Measurements from ENCODE around the gene OSBPL5.

Gene OSBPL5

GRCh38 chr11:3160252-3161031, 4.7 kb downstream of the OSBPL5 start:
- Histone ChIP-seq H4K20me1 (ENCODE audit: control insufficient read depth, insufficient read depth, low read depth, low read length) (no peaks in the 10 kb centered on the region), H3K36me3 (ENCODE audit: control insufficient read depth, low read length) (no peaks in the 10 kb centered on the region), H3K9me2 (replicated peaks; ENCODE audit: control insufficient read depth, low read length) (no peaks in the 10 kb centered on the region), H3K4me1 (ENCODE audit: control insufficient read depth, low read length) (peaks cover 8% of the 10 kb centered on the region), H3K4me2 (ENCODE audit: low read length) (no peak overlapping the region), H3K27me3 (ENCODE audit: control insufficient read depth, low read length) (no peaks in the 10 kb centered on the region), H3K4me3 (ENCODE audit: low read length) (no peak overlapping the region), H3K27ac (ENCODE audit: low read depth, low read length) (no peak overlapping the region), H3K9me3 (ENCODE audit: control insufficient read depth, insufficient read depth, low read length) (no peaks in the 10 kb centered on the region), H3K79me2 (ENCODE audit: control insufficient read depth, low read length) (no peaks in the 10 kb centered on the region), H3F3A (ENCODE audit: control insufficient read depth, insufficient read depth) (no peaks in the 10 kb centered on the region)
- TF ChIP-seq, protein P1, sequence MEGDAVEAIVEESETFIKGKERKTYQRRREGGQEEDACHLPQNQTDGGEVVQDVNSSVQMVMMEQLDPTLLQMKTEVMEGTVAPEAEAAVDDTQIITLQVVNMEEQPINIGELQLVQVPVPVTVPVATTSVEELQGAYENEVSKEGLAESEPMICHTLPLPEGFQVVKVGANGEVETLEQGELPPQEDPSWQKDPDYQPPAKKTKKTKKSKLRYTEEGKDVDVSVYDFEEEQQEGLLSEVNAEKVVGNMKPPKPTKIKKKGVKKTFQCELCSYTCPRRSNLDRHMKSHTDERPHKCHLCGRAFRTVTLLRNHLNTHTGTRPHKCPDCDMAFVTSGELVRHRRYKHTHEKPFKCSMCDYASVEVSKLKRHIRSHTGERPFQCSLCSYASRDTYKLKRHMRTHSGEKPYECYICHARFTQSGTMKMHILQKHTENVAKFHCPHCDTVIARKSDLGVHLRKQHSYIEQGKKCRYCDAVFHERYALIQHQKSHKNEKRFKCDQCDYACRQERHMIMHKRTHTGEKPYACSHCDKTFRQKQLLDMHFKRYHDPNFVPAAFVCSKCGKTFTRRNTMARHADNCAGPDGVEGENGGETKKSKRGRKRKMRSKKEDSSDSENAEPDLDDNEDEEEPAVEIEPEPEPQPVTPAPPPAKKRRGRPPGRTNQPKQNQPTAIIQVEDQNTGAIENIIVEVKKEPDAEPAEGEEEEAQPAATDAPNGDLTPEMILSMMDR (IDR thresholded peaks at IDR 0.05; ENCODE audit: low read depth, low read length, poor library complexity, severe bottlenecking): no peak

DNA sequence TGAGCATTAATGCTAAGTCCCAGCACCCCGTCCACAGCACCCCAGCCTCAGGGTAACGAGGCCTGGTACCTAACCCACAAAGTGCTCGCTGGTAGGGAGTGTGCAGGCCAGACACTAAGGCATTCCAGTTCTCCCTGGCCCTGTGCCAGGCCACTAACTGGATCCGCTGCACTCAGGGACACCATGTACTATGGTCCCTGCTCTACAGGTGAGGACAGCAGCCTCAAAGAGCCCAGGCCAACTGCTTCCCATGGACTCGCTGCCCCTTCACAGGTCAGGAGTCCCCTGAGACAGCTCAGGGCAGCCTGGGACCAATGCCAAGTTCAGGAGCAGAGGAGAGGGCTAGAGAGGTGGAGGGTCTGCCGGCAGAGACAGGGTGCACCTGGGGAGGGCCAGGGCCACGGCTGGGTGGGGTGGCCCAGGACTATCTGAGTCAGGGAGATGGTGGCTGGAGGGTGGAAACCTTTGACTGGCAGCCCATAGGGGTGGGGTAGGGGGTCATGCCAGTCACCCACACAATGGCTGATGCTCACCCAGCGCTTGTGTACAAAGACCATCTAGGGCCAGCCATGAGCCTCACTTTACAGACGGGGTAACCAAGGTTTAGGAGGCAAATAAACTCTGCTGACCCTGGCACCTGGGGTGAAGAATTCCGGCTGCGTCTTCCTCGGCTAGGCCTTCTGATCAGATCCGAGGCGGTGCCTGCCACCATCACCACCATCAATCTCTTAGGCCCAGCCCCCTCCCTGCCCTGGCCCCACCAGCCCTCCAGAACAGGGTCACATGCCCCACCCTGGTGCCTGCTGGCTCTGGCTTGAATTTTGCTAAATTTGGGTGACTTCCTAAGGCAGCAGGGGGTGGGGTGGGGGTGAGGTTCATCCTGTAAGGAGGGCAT, 5.6 kb downstream of the OSBPL5 start:
- H3K36me3 ChIP-seq (ENCODE audit: control insufficient read depth, low read length): no peaks in the 10 kb centered on the region
- H3K27me3 ChIP-seq (ENCODE audit: control insufficient read depth, low read length): no peaks in the 10 kb centered on the region
- no peaks in the 10 kb centered on the region for H3K9me3 ChIP-seq (ENCODE audit: control insufficient read depth, insufficient read depth, low read length)
- TF ChIP-seq, protein P1 (IDR thresholded peaks at IDR 0.05; ENCODE audit: low read depth, low read length, poor library complexity, severe bottlenecking): no peak
- TF ChIP-seq EZH2phosphoT487 (IDR thresholded peaks at IDR 0.05; ENCODE audit: borderline replicate concordance, low read length): no peak
- no peaks in the 10 kb centered on the region for H3K79me2 ChIP-seq (ENCODE audit: control insufficient read depth, low read length)
- no peaks in the 10 kb centered on the region for H3K9me2 ChIP-seq (replicated peaks; ENCODE audit: control insufficient read depth, low read length)
- H3F3A ChIP-seq (ENCODE audit: control insufficient read depth, insufficient read depth): no peaks in the 10 kb centered on the region
- no peak overlapping the region for H3K4me2 ChIP-seq (ENCODE audit: low read length)
- H4K20me1 ChIP-seq (ENCODE audit: control insufficient read depth, insufficient read depth, low read depth, low read length): no peaks in the 10 kb centered on the region
- no peak overlapping the region for H3K27ac ChIP-seq (ENCODE audit: low read depth, low read length)
- peaks cover 8% of the 10 kb centered on the region for H3K4me1 ChIP-seq (ENCODE audit: control insufficient read depth, low read length)
- no peak overlapping the region for H3K4me3 ChIP-seq (ENCODE audit: low read length)

GRCh38 chr11:3158821-3159220, 6.3 kb downstream of the OSBPL5 start:
- no peaks in the 10 kb centered on the region for H3K9me3 ChIP-seq (ENCODE audit: control insufficient read depth, insufficient read depth, low read length)
- H3K79me2 ChIP-seq (ENCODE audit: control insufficient read depth, low read length): no peaks in the 10 kb centered on the region
- H3K27ac ChIP-seq (ENCODE audit: low read depth, low read length): no peak overlapping the region
- no peaks in the 10 kb centered on the region for H3F3A ChIP-seq (ENCODE audit: control insufficient read depth, insufficient read depth)
- H3K4me2 ChIP-seq (ENCODE audit: low read length): no peak overlapping the region
- no peaks in the 10 kb centered on the region for H3K9me2 ChIP-seq (replicated peaks; ENCODE audit: control insufficient read depth, low read length)
- H3K4me1 ChIP-seq (ENCODE audit: control insufficient read depth, low read length): peaks cover 8% of the 10 kb centered on the region
- no peak overlapping the region for H3K4me3 ChIP-seq (ENCODE audit: low read length)
- TF ChIP-seq, protein P1 (IDR thresholded peaks at IDR 0.05; ENCODE audit: low read depth, low read length, poor library complexity, severe bottlenecking): no peak
- TF ChIP-seq EZH2phosphoT487 (IDR thresholded peaks at IDR 0.05; ENCODE audit: borderline replicate concordance, low read length): no peak
- no peaks in the 10 kb centered on the region for H4K20me1 ChIP-seq (ENCODE audit: control insufficient read depth, insufficient read depth, low read depth, low read length)
- H3K27me3 ChIP-seq (ENCODE audit: control insufficient read depth, low read length): no peaks in the 10 kb centered on the region
- H3K36me3 ChIP-seq (ENCODE audit: control insufficient read depth, low read length): no peaks in the 10 kb centered on the region
